ENCODE data around the gene MBP.
"Not testable (repeated sequence)": the region's sequence is repeated elsewhere in the genome, so short reads cannot be mapped to it uniquely, and the experiment has no call there.

DNA sequence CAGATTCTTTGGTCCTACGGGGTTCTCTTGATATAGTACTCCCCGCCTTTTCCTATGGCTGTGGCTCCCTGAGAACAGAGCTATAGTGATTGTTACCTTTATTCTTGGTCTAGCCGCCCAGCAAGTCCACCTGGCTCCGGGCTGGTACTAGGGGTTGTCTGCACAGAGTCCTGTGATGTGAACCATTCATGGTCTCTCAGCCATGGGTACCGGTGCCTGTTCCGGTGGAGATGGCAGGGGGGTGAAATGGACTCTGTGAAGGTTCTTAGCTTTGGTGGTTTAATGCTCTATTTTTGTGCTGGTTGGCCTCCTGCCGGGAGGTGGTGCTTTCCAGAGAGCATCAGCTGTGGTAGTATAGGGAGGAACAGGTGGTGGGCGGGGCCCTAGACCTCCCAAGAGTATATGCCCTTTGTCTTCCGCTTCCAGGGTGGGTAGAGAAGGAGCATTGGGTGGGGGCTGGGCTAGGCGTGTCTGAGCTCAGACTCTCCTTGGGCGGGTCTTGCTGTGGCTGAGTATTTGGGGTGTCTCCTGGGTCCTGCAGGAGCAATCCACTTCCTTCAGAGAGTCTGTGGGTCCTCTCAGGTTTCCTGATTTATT, 166.9 kb downstream of the MBP start:
- TF ChIP-seq, protein P1, sequence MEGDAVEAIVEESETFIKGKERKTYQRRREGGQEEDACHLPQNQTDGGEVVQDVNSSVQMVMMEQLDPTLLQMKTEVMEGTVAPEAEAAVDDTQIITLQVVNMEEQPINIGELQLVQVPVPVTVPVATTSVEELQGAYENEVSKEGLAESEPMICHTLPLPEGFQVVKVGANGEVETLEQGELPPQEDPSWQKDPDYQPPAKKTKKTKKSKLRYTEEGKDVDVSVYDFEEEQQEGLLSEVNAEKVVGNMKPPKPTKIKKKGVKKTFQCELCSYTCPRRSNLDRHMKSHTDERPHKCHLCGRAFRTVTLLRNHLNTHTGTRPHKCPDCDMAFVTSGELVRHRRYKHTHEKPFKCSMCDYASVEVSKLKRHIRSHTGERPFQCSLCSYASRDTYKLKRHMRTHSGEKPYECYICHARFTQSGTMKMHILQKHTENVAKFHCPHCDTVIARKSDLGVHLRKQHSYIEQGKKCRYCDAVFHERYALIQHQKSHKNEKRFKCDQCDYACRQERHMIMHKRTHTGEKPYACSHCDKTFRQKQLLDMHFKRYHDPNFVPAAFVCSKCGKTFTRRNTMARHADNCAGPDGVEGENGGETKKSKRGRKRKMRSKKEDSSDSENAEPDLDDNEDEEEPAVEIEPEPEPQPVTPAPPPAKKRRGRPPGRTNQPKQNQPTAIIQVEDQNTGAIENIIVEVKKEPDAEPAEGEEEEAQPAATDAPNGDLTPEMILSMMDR (IDR thresholded peaks at IDR 0.05 in 8 of 11, conservative IDR thresholded peaks at IDR 0.05 in 3 of 11) = peak in 1 of 11 experiments; percentile 13
- TF ChIP-seq POLR2AphosphoS5 (IDR thresholded peaks at IDR 0.05) = peak in 2 of 3 donors; percentile 20 to 42
- not testable (repeated sequence) for TF ChIP-seq POLR2A (IDR thresholded peaks at IDR 0.05)

Data from spleen (tissue), 7 donors.